WTC11 (cell line): Measurements from ENCODE around the gene HECTD4. TPM values are rescaled to one million over a fixed set of nuclear protein-coding genes. Genes with fewer than 3 reads are reported as not detected.

ENCODE experiments used
- ATAC-seq: fragments of 200-7000 bp; cut with Tn5 transposase; 2 replicates; pipeline ENCODE4 v1.10.0; 2021; ENCODE audit warnings: mild to moderate bottlenecking, moderate library complexity
- CTCF ChIA-PET: fragments of 300-600 bp; sonication (Branson Sonifier 250); formaldehyde crosslinking; loops from one replicate; lab custom pipeline; 2021; ENCODE audit warnings: antibody characterized with exemption; lab: Charles Lee
- POLR2A ChIA-PET: fragments of 350-600 bp; sonication (Branson Sonifier 250); formaldehyde crosslinking; loops from one replicate; lab custom pipeline; 2021; ENCODE audit warnings: antibody characterized with exemption; lab: Charles Lee
- DNase-seq: peaks from one replicate; pipeline ENCODE4 v3.0.0; 2021; ENCODE audit warnings: low spot score
- H3K27ac Mint-ChIP-seq: 2 replicates; pipeline ENCODE4 v1.8.0; 2021; ENCODE audit warnings: mixed read lengths
- H3K27me3 Mint-ChIP-seq: 2 replicates; pipeline ENCODE4 v1.8.0; 2021; ENCODE audit warnings: low read depth, mild to moderate bottlenecking, moderate library complexity, mixed read lengths
- H3K36me3 Mint-ChIP-seq: 2 replicates; pipeline ENCODE4 v1.8.0; 2021; ENCODE audit warnings: mixed read lengths
- H3K4me1 Mint-ChIP-seq: 2 replicates; pipeline ENCODE4 v1.8.0; 2022; ENCODE audit warnings: mixed read lengths
- H3K4me3 Mint-ChIP-seq: 2 replicates; pipeline ENCODE4 v1.8.0; 2021; ENCODE audit warnings: mild to moderate bottlenecking, moderate library complexity, mixed read lengths
- H3K9me3 Mint-ChIP-seq: 2 replicates; pipeline ENCODE4 v1.8.0; 2021; ENCODE audit warnings: mixed read lengths
- CBFB ChIP-seq: sonication (generic); formaldehyde crosslinking; IDR thresholded peaks from 2 replicates; pipeline ENCODE4 v1.8.1; 2022; ENCODE audit warnings: mild to moderate bottlenecking, low read depth, missing genetic modification reagents
- CDX4 ChIP-seq: fragments of 250-450 bp; sonication (Bioruptor Pico); IDR thresholded peaks from 2 replicates; pipeline ENCODE4 v1.9.0; 2021; ENCODE audit warnings: moderate library complexity, mild to moderate bottlenecking, inconsistent platforms, borderline replicate concordance
- CREB1 ChIP-seq: sonication (generic); formaldehyde crosslinking; IDR thresholded peaks from 2 replicates; pipeline ENCODE4 v1.8.0; 2023; ENCODE audit warnings: mild to moderate bottlenecking, missing genetic modification reagents
- EMX1 ChIP-seq: fragments of 250-450 bp; sonication (Bioruptor Pico); IDR thresholded peaks from 2 replicates; pipeline ENCODE4 v1.8.0; 2021; ENCODE audit warnings: mild to moderate bottlenecking
- GRHL2 ChIP-seq: fragments of 250-450 bp; sonication (Bioruptor Pico); IDR thresholded peaks from 2 replicates; pipeline ENCODE4 v1.8.0; 2022; ENCODE audit warnings: mild to moderate bottlenecking, moderate library complexity; ENCODE audit not compliant: insufficient replicate concordance, severe bottlenecking
- HMGA2 ChIP-seq: fragments of 250-450 bp; sonication (Bioruptor Pico); IDR thresholded peaks from 2 replicates; pipeline ENCODE4 v1.4.0; 2021; ENCODE audit warnings: mild to moderate bottlenecking, moderate library complexity
- IRF2 ChIP-seq: sonication (generic); formaldehyde crosslinking; IDR thresholded peaks from 2 replicates; pipeline ENCODE4 v1.8.0; 2022; ENCODE audit warnings: low read depth, missing genetic modification reagents, borderline replicate concordance
- NFE2L1 ChIP-seq: sonication (generic); formaldehyde crosslinking; IDR thresholded peaks from 2 replicates; pipeline ENCODE4 v1.8.1; 2023; ENCODE audit warnings: missing genetic modification reagents
- NFYB ChIP-seq: sonication (generic); formaldehyde crosslinking; conservative IDR thresholded peaks from 2 replicates; pipeline ENCODE4 v1.8.0; 2022; ENCODE audit warnings: low read depth, missing genetic modification reagents
- NR1H2 ChIP-seq: sonication (generic); formaldehyde crosslinking; IDR thresholded peaks from 2 replicates; pipeline ENCODE4 v1.9.0; 2021; ENCODE audit warnings: mild to moderate bottlenecking, moderate library complexity, missing genetic modification reagents
- NR2C2 ChIP-seq: sonication (generic); formaldehyde crosslinking; IDR thresholded peaks from 2 replicates; pipeline ENCODE4 v1.8.0; 2022; ENCODE audit warnings: mild to moderate bottlenecking, missing genetic modification reagents
- NR3C1 ChIP-seq: sonication (generic); formaldehyde crosslinking; conservative IDR thresholded peaks from 2 replicates; pipeline ENCODE4 v1.8.1; 2023; ENCODE audit warnings: low read depth, mild to moderate bottlenecking, missing genetic modification reagents
- PRRX2 ChIP-seq: fragments of 250-450 bp; sonication (Bioruptor Pico); IDR thresholded peaks from 2 replicates; pipeline ENCODE4 v1.8.0; 2021; ENCODE audit warnings: mild to moderate bottlenecking
- SP1 ChIP-seq: sonication (generic); formaldehyde crosslinking; conservative IDR thresholded peaks from 2 replicates; pipeline ENCODE4 v1.8.1; 2022; ENCODE audit warnings: missing genetic modification reagents
- TCF7 ChIP-seq: sonication (generic); formaldehyde crosslinking; IDR thresholded peaks from 2 replicates; pipeline ENCODE4 v1.8.0; 2022; ENCODE audit warnings: mild to moderate bottlenecking, low read depth, missing genetic modification reagents, moderate library complexity
- TEAD4 ChIP-seq: sonication (generic); formaldehyde crosslinking; IDR thresholded peaks from 2 replicates; pipeline ENCODE4 v1.8.0; 2022; ENCODE audit warnings: mild to moderate bottlenecking, missing genetic modification reagents
- ZBTB21 ChIP-seq: sonication (generic); formaldehyde crosslinking; IDR thresholded peaks from 2 replicates; pipeline ENCODE4 v1.8.1; 2023; ENCODE audit warnings: mild to moderate bottlenecking, missing genetic modification reagents, borderline replicate concordance
- ZNF423 ChIP-seq: fragments of 250-450 bp; sonication (Bioruptor Pico); IDR thresholded peaks from 2 replicates; pipeline ENCODE4 v2.1.2; 2022; ENCODE audit warnings: mild to moderate bottlenecking, moderate library complexity
- ZNF671 ChIP-seq: fragments of 250-450 bp; sonication (Bioruptor Pico); IDR thresholded peaks from 2 replicates; pipeline ENCODE4 v1.8.0; 2021; ENCODE audit warnings: mild to moderate bottlenecking
- total RNA-seq: library from RNA; stranded (reverse); gene quantifications from 3 replicates; pipeline ENCODE4 v1.2.3, GENCODE V29; 2021
- TF ChIP-seq, protein P1 (sequence below): sonication (generic); formaldehyde crosslinking; IDR thresholded peaks from 2 replicates; pipeline ENCODE4 v1.8.1; 2022; ENCODE audit warnings: mild to moderate bottlenecking, moderate library complexity, missing genetic modification reagents
- TF ChIP-seq, protein P2 (sequence below): sonication (generic); formaldehyde crosslinking; IDR thresholded peaks from 2 replicates; pipeline ENCODE4 v1.8.1; 2023; ENCODE audit warnings: mild to moderate bottlenecking, missing genetic modification reagents, moderate library complexity
- TF ChIP-seq, protein P3 (sequence below): sonication (generic); formaldehyde crosslinking; IDR thresholded peaks from 2 replicates; pipeline ENCODE4 v1.8.0; 2022; ENCODE audit warnings: mild to moderate bottlenecking, missing genetic modification reagents
- TF ChIP-seq, protein P4 (sequence below): sonication (generic); formaldehyde crosslinking; IDR thresholded peaks from 2 replicates; pipeline ENCODE4 v1.8.1; 2023; ENCODE audit warnings: mild to moderate bottlenecking, missing genetic modification reagents, borderline replicate concordance
- TF ChIP-seq, protein P5 (sequence below): sonication (generic); formaldehyde crosslinking; IDR thresholded peaks from 2 replicates; pipeline ENCODE4 v1.8.1; 2023; ENCODE audit warnings: mild to moderate bottlenecking, missing genetic modification reagents
- TF ChIP-seq, protein P6 (sequence below): sonication (generic); formaldehyde crosslinking; conservative IDR thresholded peaks from 2 replicates; pipeline ENCODE4 v1.8.1; 2022; ENCODE audit warnings: mild to moderate bottlenecking, missing genetic modification reagents

HECTD4 gene
- total RNA-seq, 1 experiment from 2014 or later = 31.7 TPM

- TF ChIP-seq PRRX2 (CRISPR knock-in tag) (no peak), NR1H2 (no peak), ZNF423 (CRISPR knock-in tag) (no peak), TCF7 (CRISPR knock-in tag) (no peak), SP1 (CRISPR knock-in tag) (no peak), NFYB (CRISPR knock-in tag) (no peak), ZBTB21 (CRISPR knock-in tag) (no peak), CREB1 (CRISPR knock-in tag) (no peak), GRHL2 (CRISPR knock-in tag) (no peak), IRF2 (CRISPR knock-in tag) (no peak), NR2C2 (CRISPR knock-in tag) (no peak)
- TF ChIP-seq, protein P1, sequence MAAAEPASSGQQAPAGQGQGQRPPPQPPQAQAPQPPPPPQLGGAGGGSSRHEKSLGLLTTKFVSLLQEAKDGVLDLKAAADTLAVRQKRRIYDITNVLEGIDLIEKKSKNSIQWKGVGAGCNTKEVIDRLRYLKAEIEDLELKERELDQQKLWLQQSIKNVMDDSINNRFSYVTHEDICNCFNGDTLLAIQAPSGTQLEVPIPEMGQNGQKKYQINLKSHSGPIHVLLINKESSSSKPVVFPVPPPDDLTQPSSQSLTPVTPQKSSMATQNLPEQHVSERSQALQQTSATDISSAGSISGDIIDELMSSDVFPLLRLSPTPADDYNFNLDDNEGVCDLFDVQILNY (CRISPR knock-in tag) = no peak
- TF ChIP-seq, protein P2, sequence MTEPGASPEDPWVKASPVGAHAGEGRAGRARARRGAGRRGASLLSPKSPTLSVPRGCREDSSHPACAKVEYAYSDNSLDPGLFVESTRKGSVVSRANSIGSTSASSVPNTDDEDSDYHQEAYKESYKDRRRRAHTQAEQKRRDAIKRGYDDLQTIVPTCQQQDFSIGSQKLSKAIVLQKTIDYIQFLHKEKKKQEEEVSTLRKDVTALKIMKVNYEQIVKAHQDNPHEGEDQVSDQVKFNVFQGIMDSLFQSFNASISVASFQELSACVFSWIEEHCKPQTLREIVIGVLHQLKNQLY (CRISPR knock-in tag) = no peak
- TF ChIP-seq, all 79 proteins: peak for 0
- ATAC-seq = no peak
- Mint-ChIP-seq H3K36me3 (0 out of 2 replicates have a peak, but pooled peaks cover 3% of the 10 kb centered on the region), H3K4me3 (no peak overlapping the region), H3K27ac (peak overlapping the region; percentile 87), H3K4me1 (peaks cover 26% of the 10 kb centered on the region), H3K9me3 (no peaks in the 10 kb centered on the region), H3K27me3 (no peaks in the 10 kb centered on the region)
- CTCF ChIA-PET = interaction anchor here (0.6 to 0.9 kb wide), 2 partner anchors 64 to 841 kb away, joined by 3 read pairs; no protein-coding TSS in a partner anchor
- DNase-seq = no peak
- POLR2A ChIA-PET = no interaction called here
These were observed 59.2 kb downstream of the HECTD4 start for GRCh38 chr12:112322882-112323547.

GRCh38 chr12:112322441-112322840 is 59.8 kb downstream of the HECTD4 start:
- Mint-ChIP-seq H3K27ac (peak overlapping the region; percentile 87), H3K4me1 (peaks cover 26% of the 10 kb centered on the region), H3K4me3 (no peak overlapping the region), H3K9me3 (no peaks in the 10 kb centered on the region), H3K36me3 (0 out of 2 replicates have a peak, but pooled peaks cover 3% of the 10 kb centered on the region), H3K27me3 (no peaks in the 10 kb centered on the region)
- no peak for ATAC-seq
- no peak for TF ChIP-seq HMGA2 (CRISPR knock-in tag)
- DNase-seq = no peak
- ChIA-PET POLR2A (no interaction called here), CTCF (interaction anchor here (1.8 kb wide), 2 partner anchors 65 to 125 kb away, joined by 4 to 5 read pairs; no protein-coding TSS in a partner anchor)

DNA sequence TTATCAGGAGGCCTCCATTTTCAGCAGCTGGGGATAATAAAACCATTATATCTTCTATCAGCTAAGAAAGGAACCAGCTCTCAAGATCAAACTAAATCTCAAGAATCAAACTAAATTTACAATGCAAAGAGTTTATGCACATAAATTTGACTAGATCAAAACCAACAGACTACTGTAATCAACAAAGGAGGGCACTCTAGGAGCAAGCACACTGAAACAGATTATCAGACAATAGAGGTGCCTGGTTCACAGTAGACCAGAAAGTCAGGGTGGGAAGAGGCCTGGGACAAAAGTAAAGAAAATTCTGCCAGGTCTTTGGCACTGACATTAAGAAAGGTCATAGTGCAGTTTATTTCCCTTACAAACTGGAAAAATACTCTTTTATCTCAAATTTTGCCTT is 61.0 kb downstream of the HECTD4 start:
- no peak for TF ChIP-seq ZNF671 (CRISPR knock-in tag)
- TF ChIP-seq NFE2L1 = no peak
- no peak for TF ChIP-seq TCF7 (CRISPR knock-in tag)
- TF ChIP-seq NR3C1 (CRISPR knock-in tag) = no peak
- TF ChIP-seq TEAD4 (CRISPR knock-in tag) = no peak
- TF ChIP-seq, protein P3, sequence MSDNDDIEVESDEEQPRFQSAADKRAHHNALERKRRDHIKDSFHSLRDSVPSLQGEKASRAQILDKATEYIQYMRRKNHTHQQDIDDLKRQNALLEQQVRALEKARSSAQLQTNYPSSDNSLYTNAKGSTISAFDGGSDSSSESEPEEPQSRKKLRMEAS = no peak
- TF ChIP-seq, protein P4, sequence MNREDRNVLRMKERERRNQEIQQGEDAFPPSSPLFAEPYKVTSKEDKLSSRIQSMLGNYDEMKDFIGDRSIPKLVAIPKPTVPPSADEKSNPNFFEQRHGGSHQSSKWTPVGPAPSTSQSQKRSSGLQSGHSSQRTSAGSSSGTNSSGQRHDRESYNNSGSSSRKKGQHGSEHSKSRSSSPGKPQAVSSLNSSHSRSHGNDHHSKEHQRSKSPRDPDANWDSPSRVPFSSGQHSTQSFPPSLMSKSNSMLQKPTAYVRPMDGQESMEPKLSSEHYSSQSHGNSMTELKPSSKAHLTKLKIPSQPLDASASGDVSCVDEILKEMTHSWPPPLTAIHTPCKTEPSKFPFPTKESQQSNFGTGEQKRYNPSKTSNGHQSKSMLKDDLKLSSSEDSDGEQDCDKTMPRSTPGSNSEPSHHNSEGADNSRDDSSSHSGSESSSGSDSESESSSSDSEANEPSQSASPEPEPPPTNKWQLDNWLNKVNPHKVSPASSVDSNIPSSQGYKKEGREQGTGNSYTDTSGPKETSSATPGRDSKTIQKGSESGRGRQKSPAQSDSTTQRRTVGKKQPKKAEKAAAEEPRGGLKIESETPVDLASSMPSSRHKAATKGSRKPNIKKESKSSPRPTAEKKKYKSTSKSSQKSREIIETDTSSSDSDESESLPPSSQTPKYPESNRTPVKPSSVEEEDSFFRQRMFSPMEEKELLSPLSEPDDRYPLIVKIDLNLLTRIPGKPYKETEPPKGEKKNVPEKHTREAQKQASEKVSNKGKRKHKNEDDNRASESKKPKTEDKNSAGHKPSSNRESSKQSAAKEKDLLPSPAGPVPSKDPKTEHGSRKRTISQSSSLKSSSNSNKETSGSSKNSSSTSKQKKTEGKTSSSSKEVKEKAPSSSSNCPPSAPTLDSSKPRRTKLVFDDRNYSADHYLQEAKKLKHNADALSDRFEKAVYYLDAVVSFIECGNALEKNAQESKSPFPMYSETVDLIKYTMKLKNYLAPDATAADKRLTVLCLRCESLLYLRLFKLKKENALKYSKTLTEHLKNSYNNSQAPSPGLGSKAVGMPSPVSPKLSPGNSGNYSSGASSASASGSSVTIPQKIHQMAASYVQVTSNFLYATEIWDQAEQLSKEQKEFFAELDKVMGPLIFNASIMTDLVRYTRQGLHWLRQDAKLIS = no peak
- no peak for TF ChIP-seq CBFB (CRISPR knock-in tag)
- no peak for TF ChIP-seq CDX4 (CRISPR knock-in tag)
- TF ChIP-seq PRRX2 (CRISPR knock-in tag) = no peak
- no peak for TF ChIP-seq EMX1 (CRISPR knock-in tag)
- TF ChIP-seq, protein P5, sequence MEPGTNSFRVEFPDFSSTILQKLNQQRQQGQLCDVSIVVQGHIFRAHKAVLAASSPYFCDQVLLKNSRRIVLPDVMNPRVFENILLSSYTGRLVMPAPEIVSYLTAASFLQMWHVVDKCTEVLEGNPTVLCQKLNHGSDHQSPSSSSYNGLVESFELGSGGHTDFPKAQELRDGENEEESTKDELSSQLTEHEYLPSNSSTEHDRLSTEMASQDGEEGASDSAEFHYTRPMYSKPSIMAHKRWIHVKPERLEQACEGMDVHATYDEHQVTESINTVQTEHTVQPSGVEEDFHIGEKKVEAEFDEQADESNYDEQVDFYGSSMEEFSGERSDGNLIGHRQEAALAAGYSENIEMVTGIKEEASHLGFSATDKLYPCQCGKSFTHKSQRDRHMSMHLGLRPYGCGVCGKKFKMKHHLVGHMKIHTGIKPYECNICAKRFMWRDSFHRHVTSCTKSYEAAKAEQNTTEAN = no peak
- TF ChIP-seq, protein P6, sequence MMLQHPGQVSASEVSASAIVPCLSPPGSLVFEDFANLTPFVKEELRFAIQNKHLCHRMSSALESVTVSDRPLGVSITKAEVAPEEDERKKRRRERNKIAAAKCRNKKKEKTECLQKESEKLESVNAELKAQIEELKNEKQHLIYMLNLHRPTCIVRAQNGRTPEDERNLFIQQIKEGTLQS (CRISPR knock-in tag) = no peak
- peaks cover 26% of the 10 kb centered on the region for H3K4me1 Mint-ChIP-seq
- H3K27me3 Mint-ChIP-seq = no peaks in the 10 kb centered on the region
- H3K36me3 Mint-ChIP-seq = 0 out of 2 replicates have a peak, but pooled peaks cover 3% of the 10 kb centered on the region
- H3K27ac Mint-ChIP-seq = peak overlapping the region; percentile 87
- peak; percentile 71 for ATAC-seq
- POLR2A ChIA-PET = no interaction called here
- CTCF ChIA-PET = interaction anchor here (1.8 kb wide), 2 partner anchors 66 to 123 kb away, joined by 4 to 5 read pairs; no protein-coding TSS in a partner anchor
- no peak overlapping the region for H3K4me3 Mint-ChIP-seq
- no peaks in the 10 kb centered on the region for H3K9me3 Mint-ChIP-seq
- DNase-seq = no peak
